Left forelimb (tissue), 1 donor: ENCODE data around the gene MIB2.
"Not testable (repeated sequence)": the region's sequence is repeated elsewhere in the genome, so short reads cannot be mapped to it uniquely, and the experiment has no call there.

Experiments
- DNase-seq: peaks from one replicate; pipeline ENCODE4 v3.0.0-alpha.2; 2018; ENCODE audit warnings: low spot score

The MIB2 gene

GRCh38 chr1:1627261-1627828, 12.0 kb downstream of the MIB2 start:
- DNase-seq: peak; percentile 63

- DNase-seq: peak; percentile 70
Measured at GRCh38 chr1:1627829-1628753, 12.8 kb downstream of the MIB2 start.

GRCh38 chr1:1628754-1629429, 13.6 kb downstream of the MIB2 start:
- peak; percentile 67 for DNase-seq

- peak; percentile 73 for DNase-seq
Measured at GRCh38 chr1:1629430-1630190, 14.3 kb downstream of the MIB2 start.

GRCh38 chr1:1630191-1630964, 15.1 kb downstream of the MIB2 start:
- DNase-seq: peak; percentile 92

GRCh38 chr1:1630965-1631781, 15.9 kb downstream of the MIB2 start:
- peak; percentile 93 for DNase-seq

GRCh38 chr1:1631782-1632420, 16.6 kb downstream of the MIB2 start, which contains the start of gene MMP23B:
MMP23B (plus strand) TSS chr1:1632173; CDS start chr1:1632219, 46 bp downstream.
- DNase-seq: peak; percentile 81

- DNase-seq: not testable (repeated sequence)
Measured at GRCh38 chr1:1633409-1633808, 18.1 kb downstream of the MIB2 start.

GRCh38 chr1:1634613-1635012, 19.3 kb downstream of the MIB2 start:
- DNase-seq: not testable (repeated sequence)

- DNase-seq: peak; percentile 60
Measured at GRCh38 chr1:1636621-1637478, 21.6 kb downstream of the MIB2 start.

- DNase-seq: not testable (repeated sequence)
Measured at GRCh38 chr1:1637479-1637875, 22.2 kb downstream of the MIB2 start.

GRCh38 chr1:1638528-1638927, 23.2 kb downstream of the MIB2 start:
- DNase-seq: not testable (repeated sequence)

GRCh38 chr1:1639368-1639767, 24.1 kb downstream of the MIB2 start:
- not testable (repeated sequence) for DNase-seq

- not testable (repeated sequence) for DNase-seq
Measured at GRCh38 chr1:1640081-1640480, 24.8 kb downstream of the MIB2 start.

GRCh38 chr1:1640711-1641461, 25.6 kb downstream of the MIB2 start:
- not testable (repeated sequence) for DNase-seq

- DNase-seq: not testable (repeated sequence)
Measured at GRCh38 chr1:1646326-1646725, 31.0 kb downstream of the MIB2 start.

GRCh38 chr1:1647567-1648241, 32.4 kb downstream of the MIB2 start:
- DNase-seq: not testable (repeated sequence)
